EH (cell line): Measurements from ENCODE around the gene MBNL1.

Experiments used
- DNase-seq: peaks from one replicate; pipeline ENCODE4 v3.0.0-alpha.2; 2015; ENCODE audit warnings: low read depth

The MBNL1 gene

GRCh38 chr3:152448091-152448490 lies 179.4 kb downstream of the MBNL1 start:
- DNase-seq: no peak

- peak; percentile 49 for DNase-seq
Observed at GRCh38 chr3:152452318-152452717, 183.6 kb downstream of the MBNL1 start.

GRCh38 chr3:152454076-152454875 lies 185.5 kb downstream of the MBNL1 start:
- DNase-seq: no peak

- DNase-seq: no peak
Observed at GRCh38 chr3:152455989-152456388, 187.3 kb downstream of the MBNL1 start.

- DNase-seq: no peak
Observed at GRCh38 chr3:152457500-152458375, 189.0 kb downstream of the MBNL1 start.

- DNase-seq: peak; percentile 36
Observed at GRCh38 chr3:152458376-152459117, 189.8 kb downstream of the MBNL1 start.

- DNase-seq: no peak
Observed at GRCh38 chr3:152459118-152459515, 190.4 kb downstream of the MBNL1 start.

GRCh38 chr3:152459572-152459971 lies 190.8 kb downstream of the MBNL1 start:
- no peak for DNase-seq

- no peak for DNase-seq
Observed at GRCh38 chr3:152460936-152461335, 192.2 kb downstream of the MBNL1 start.

- no peak for DNase-seq
Observed at GRCh38 chr3:152461460-152461859, 192.7 kb downstream of the MBNL1 start.

- DNase-seq: peak; percentile 74
Observed at GRCh38 chr3:152466784-152467183, 198.1 kb downstream of the MBNL1 start.

GRCh38 chr3:152469248-152470025 lies 200.7 kb downstream of the MBNL1 start:
- DNase-seq: no peak

- DNase-seq: no peak
Observed at GRCh38 chr3:152470095-152470494, 201.4 kb downstream of the MBNL1 start.

- no peak for DNase-seq
Observed at GRCh38 chr3:152470893-152471292, 202.2 kb downstream of the MBNL1 start.

GRCh38 chr3:152471814-152472671 lies 203.3 kb downstream of the MBNL1 start:
- peak; percentile 69 for DNase-seq

GRCh38 chr3:152472672-152472954 lies 203.9 kb downstream of the MBNL1 start:
- no peak for DNase-seq

- peak; percentile 78 for DNase-seq
Observed at GRCh38 chr3:152474585-152474984, 205.9 kb downstream of the MBNL1 start.

GRCh38 chr3:152477422-152477821 lies 208.7 kb downstream of the MBNL1 start:
- DNase-seq: peak; percentile 24

- no peak for DNase-seq
Observed at GRCh38 chr3:152480282-152480953, 211.7 kb downstream of the MBNL1 start.

- no peak for DNase-seq
Observed at GRCh38 chr3:152486364-152486763, 217.6 kb downstream of the MBNL1 start.
